ENCODE results near the gene FOXP1.

DNA sequence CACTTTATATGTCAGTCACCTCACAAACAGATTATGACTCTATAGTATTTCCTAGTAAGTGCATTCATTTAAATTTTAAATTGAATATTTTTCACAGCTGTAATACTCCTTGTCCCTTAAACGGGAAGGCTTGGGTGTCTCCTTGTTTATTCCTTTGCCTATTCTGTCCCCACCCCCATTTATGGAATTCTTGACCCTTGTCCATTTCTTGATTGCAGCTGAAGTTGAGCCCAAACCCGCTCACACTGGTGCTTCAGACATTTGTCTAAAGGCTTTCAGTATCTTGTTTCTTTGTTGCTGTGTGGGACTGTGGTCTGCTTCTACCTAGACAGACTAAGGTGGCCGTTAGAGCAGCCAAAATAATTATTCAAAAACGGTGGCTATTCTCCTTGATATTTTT, 449.7 kb downstream of the FOXP1 start:
- TF ChIP-seq, protein P1, sequence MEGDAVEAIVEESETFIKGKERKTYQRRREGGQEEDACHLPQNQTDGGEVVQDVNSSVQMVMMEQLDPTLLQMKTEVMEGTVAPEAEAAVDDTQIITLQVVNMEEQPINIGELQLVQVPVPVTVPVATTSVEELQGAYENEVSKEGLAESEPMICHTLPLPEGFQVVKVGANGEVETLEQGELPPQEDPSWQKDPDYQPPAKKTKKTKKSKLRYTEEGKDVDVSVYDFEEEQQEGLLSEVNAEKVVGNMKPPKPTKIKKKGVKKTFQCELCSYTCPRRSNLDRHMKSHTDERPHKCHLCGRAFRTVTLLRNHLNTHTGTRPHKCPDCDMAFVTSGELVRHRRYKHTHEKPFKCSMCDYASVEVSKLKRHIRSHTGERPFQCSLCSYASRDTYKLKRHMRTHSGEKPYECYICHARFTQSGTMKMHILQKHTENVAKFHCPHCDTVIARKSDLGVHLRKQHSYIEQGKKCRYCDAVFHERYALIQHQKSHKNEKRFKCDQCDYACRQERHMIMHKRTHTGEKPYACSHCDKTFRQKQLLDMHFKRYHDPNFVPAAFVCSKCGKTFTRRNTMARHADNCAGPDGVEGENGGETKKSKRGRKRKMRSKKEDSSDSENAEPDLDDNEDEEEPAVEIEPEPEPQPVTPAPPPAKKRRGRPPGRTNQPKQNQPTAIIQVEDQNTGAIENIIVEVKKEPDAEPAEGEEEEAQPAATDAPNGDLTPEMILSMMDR (IDR thresholded peaks at IDR 0.05), result no peak
- TF ChIP-seq, protein P2, sequence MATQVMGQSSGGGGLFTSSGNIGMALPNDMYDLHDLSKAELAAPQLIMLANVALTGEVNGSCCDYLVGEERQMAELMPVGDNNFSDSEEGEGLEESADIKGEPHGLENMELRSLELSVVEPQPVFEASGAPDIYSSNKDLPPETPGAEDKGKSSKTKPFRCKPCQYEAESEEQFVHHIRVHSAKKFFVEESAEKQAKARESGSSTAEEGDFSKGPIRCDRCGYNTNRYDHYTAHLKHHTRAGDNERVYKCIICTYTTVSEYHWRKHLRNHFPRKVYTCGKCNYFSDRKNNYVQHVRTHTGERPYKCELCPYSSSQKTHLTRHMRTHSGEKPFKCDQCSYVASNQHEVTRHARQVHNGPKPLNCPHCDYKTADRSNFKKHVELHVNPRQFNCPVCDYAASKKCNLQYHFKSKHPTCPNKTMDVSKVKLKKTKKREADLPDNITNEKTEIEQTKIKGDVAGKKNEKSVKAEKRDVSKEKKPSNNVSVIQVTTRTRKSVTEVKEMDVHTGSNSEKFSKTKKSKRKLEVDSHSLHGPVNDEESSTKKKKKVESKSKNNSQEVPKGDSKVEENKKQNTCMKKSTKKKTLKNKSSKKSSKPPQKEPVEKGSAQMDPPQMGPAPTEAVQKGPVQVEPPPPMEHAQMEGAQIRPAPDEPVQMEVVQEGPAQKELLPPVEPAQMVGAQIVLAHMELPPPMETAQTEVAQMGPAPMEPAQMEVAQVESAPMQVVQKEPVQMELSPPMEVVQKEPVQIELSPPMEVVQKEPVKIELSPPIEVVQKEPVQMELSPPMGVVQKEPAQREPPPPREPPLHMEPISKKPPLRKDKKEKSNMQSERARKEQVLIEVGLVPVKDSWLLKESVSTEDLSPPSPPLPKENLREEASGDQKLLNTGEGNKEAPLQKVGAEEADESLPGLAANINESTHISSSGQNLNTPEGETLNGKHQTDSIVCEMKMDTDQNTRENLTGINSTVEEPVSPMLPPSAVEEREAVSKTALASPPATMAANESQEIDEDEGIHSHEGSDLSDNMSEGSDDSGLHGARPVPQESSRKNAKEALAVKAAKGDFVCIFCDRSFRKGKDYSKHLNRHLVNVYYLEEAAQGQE (IDR thresholded peaks at IDR 0.05; ENCODE audit: insufficient read depth in 1 of 2, low read depth in 2 of 2, low read length in 1 of 2), result no peak
- no peak for TF ChIP-seq TCF7L2 (IDR thresholded peaks at IDR 0.05; ENCODE audit: low read depth, low read length)

All from Panc1 (cell line).